Activated naive CD8-positive, alpha-beta T cell treated with anti-CD3 and anti-CD28 coated beads, Interleukin-2, amount 50 U/mL, for 24 hours (primary cell): ENCODE measurements around the gene CYB561D2.

Experiments used
- ATAC-seq: fragments of 150-1000 bp; cut with Tn5 transposase; one replicate; pipeline ENCODE4 v1.10.0; 2021
- DNase-seq: peaks from one replicate; pipeline ENCODE4 v3.0.0; 2021
- H3K27ac Mint-ChIP-seq: one replicate; pipeline ENCODE4 v1.8.0; 2021; ENCODE audit warnings: mild to moderate bottlenecking, mixed read lengths
- H3K27me3 Mint-ChIP-seq: one replicate; pipeline ENCODE4 v1.8.0; 2021; ENCODE audit warnings: mixed read lengths
- H3K36me3 Mint-ChIP-seq: one replicate; pipeline ENCODE4 v1.8.0; 2021; ENCODE audit warnings: low read depth, mixed read lengths
- H3K4me1 Mint-ChIP-seq: one replicate; pipeline ENCODE4 v1.8.0; 2021; ENCODE audit warnings: mixed read lengths
- H3K4me3 Mint-ChIP-seq: one replicate; pipeline ENCODE4 v1.8.0; 2021; ENCODE audit warnings: mild to moderate bottlenecking, moderate library complexity, mixed read lengths
- H3K9me3 Mint-ChIP-seq: one replicate; pipeline ENCODE4 v1.8.0; 2021; ENCODE audit warnings: mixed read lengths

The CYB561D2 gene

GRCh38 chr3:50375258-50375931, 24.7 kb downstream of the CYB561D2 start:
- no peaks in the 10 kb centered on the region for H3K36me3 Mint-ChIP-seq
- DNase-seq (no peak), ATAC-seq (peak; percentile 21)
- no peaks in the 10 kb centered on the region for H3K9me3 Mint-ChIP-seq
- H3K27me3 Mint-ChIP-seq, result no peaks in the 10 kb centered on the region
- no peak overlapping the region for H3K27ac Mint-ChIP-seq
- peaks cover 4% of the 10 kb centered on the region for H3K4me1 Mint-ChIP-seq
- H3K4me3 Mint-ChIP-seq, result no peak overlapping the region

GRCh38 chr3:50378024-50378423, 27.4 kb downstream of the CYB561D2 start:
- Mint-ChIP-seq H3K27me3 (no peaks in the 10 kb centered on the region), H3K9me3 (no peaks in the 10 kb centered on the region), H3K4me1 (peaks cover 2% of the 10 kb centered on the region), H3K4me3 (no peak overlapping the region), H3K36me3 (no peaks in the 10 kb centered on the region), H3K27ac (no peak overlapping the region)
- DNase-seq (no peak), ATAC-seq (no peak)

- Mint-ChIP-seq H3K27me3 (no peaks in the 10 kb centered on the region), H3K4me1 (no peaks in the 10 kb centered on the region), H3K36me3 (no peaks in the 10 kb centered on the region), H3K4me3 (no peak overlapping the region), H3K27ac (no peak overlapping the region), H3K9me3 (no peaks in the 10 kb centered on the region)
- DNase-seq (no peak), ATAC-seq (no peak)
These were observed 28.1 kb downstream of the CYB561D2 start for GRCh38 chr3:50378757-50379156.

GRCh38 chr3:50380405-50381085, 29.9 kb downstream of the CYB561D2 start:
- H3K36me3 Mint-ChIP-seq, result no peaks in the 10 kb centered on the region
- H3K4me1 Mint-ChIP-seq, result no peaks in the 10 kb centered on the region
- no peaks in the 10 kb centered on the region for H3K9me3 Mint-ChIP-seq
- ATAC-seq (no peak), DNase-seq (no peak)
- no peaks in the 10 kb centered on the region for H3K27me3 Mint-ChIP-seq
- H3K4me3 Mint-ChIP-seq, result no peak overlapping the region
- no peak overlapping the region for H3K27ac Mint-ChIP-seq

DNA sequence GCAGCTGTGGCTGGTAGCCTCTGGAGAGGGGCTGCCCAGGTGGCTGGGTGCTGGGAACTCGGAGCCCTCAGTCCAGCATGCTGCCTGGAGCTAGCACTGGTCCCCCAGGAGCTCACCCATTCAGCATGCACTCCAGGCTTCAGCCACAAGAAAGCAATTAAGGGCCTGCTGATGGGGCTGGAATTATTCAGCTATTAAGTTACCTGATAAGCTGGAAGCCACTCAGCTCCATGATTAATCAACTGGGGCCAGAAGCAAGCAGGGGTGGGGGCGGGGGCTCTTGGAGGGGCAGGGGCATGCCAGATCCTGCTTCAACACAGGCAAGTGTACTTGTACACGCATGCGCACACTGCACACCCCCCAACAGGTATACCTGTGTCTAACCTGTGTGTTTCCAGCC, 30.7 kb downstream of the CYB561D2 start:
- H3K36me3 Mint-ChIP-seq, result no peaks in the 10 kb centered on the region
- DNase-seq, result no peak
- no peaks in the 10 kb centered on the region for H3K27me3 Mint-ChIP-seq
- H3K27ac Mint-ChIP-seq, result no peak overlapping the region
- no peak for ATAC-seq
- H3K4me3 Mint-ChIP-seq, result no peak overlapping the region
- H3K9me3 Mint-ChIP-seq, result no peaks in the 10 kb centered on the region
- H3K4me1 Mint-ChIP-seq, result no peaks in the 10 kb centered on the region

GRCh38 chr3:50382722-50383121, 32.1 kb downstream of the CYB561D2 start:
- DNase-seq, result no peak
- Mint-ChIP-seq H3K36me3 (no peaks in the 10 kb centered on the region), H3K27ac (no peak overlapping the region), H3K27me3 (no peaks in the 10 kb centered on the region), H3K4me1 (no peaks in the 10 kb centered on the region), H3K9me3 (no peaks in the 10 kb centered on the region), H3K4me3 (no peak overlapping the region)
- ATAC-seq, result no peak

DNA sequence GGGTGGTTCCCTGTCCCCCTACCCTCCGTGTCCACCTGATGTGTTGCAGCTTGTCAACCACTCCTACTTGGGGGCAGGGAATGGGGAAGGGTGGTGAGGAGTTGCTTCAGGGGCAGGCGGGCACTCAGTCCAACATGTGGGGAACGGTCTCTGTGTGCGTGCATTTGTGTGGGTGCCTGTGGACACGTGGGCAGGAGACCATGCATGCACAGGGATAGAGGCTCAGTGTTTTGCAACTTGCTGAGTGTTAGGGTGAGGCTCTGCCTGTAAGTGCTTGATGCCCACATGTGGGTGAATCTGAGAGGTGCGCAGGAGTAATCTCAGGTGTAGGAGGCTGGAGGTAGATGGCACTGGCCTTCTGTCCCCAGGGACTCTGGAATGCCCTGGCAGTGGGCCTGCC, 33.1 kb downstream of the CYB561D2 start:
- no peak for DNase-seq
- no peak for ATAC-seq
- no peak overlapping the region for H3K4me3 Mint-ChIP-seq

DNA sequence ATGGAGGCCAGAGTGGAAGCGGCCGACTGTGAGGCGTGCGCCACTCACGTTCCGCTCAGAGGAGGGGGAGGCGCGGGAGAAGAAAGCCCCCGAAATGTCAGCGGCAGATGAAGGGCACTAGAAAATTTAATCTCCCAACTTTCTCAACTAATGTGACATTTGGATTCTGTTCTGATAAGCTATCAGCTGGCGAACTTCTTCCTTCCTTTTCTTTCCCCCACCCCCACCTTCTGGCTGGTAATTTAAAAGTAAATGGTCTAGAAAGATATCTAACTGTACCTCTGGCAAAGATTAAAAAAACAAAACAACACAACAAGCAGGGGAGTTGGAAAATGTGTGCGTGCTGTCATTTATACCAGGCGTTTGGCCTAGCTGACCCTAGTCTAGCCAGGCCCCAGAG, 35.1 kb downstream of the CYB561D2 start:
- ATAC-seq, result no peak
- H3K4me3 Mint-ChIP-seq, result no peak overlapping the region
- no peaks in the 10 kb centered on the region for H3K4me1 Mint-ChIP-seq
- no peaks in the 10 kb centered on the region for H3K36me3 Mint-ChIP-seq
- H3K27ac Mint-ChIP-seq, result no peak overlapping the region
- no peaks in the 10 kb centered on the region for H3K27me3 Mint-ChIP-seq
- no peak for DNase-seq
- H3K9me3 Mint-ChIP-seq, result no peaks in the 10 kb centered on the region

More for the DNA sequence above, 33.1 kb downstream of the CYB561D2 start:
- H3K36me3 Mint-ChIP-seq, result no peaks in the 10 kb centered on the region
- no peaks in the 10 kb centered on the region for H3K4me1 Mint-ChIP-seq
- H3K27me3 Mint-ChIP-seq, result no peaks in the 10 kb centered on the region
- H3K27ac Mint-ChIP-seq, result no peak overlapping the region
- H3K9me3 Mint-ChIP-seq, result no peaks in the 10 kb centered on the region

DNA sequence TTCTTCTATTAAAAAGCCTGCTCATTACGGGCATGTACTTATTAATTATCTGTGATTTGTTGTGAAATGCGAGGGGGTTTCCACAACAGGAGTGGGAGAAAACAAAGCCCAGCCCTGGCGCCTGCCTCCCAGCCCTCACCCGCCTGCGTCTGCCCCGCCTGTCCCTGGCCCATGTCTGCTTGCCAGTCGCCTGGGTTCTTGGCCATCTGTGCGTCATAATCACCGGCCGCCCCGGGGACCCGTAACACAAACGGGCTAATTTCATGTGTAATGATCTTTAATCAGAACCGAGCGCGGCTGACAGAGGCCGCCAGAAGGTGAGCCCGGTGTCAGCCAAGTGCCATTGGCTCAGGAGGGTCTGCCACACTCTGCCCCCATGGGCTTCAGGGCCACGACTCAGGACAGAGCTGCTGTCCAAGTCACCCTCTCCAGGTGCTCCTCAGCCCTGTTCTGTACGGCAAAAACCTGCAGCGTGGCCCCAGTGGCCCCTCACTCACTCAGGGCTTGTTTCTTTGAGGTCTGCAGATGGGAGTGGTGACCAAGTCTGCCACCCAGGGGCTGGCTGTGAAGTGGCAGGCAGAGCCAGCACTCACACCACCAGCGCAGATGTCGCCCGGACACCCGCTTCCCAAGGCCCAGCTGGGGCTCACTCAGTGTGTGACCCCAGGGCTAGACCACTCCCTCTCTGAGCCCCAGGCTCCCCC, 37.5 kb downstream of the CYB561D2 start:
- H3K36me3 Mint-ChIP-seq, result no peaks in the 10 kb centered on the region
- no peaks in the 10 kb centered on the region for H3K9me3 Mint-ChIP-seq
- H3K27ac Mint-ChIP-seq, result no peak overlapping the region
- ATAC-seq, result peak; percentile 12
- no peak overlapping the region for H3K4me3 Mint-ChIP-seq
- H3K4me1 Mint-ChIP-seq, result peaks cover 5% of the 10 kb centered on the region
- DNase-seq, result no peak
- H3K27me3 Mint-ChIP-seq, result no peaks in the 10 kb centered on the region

DNA sequence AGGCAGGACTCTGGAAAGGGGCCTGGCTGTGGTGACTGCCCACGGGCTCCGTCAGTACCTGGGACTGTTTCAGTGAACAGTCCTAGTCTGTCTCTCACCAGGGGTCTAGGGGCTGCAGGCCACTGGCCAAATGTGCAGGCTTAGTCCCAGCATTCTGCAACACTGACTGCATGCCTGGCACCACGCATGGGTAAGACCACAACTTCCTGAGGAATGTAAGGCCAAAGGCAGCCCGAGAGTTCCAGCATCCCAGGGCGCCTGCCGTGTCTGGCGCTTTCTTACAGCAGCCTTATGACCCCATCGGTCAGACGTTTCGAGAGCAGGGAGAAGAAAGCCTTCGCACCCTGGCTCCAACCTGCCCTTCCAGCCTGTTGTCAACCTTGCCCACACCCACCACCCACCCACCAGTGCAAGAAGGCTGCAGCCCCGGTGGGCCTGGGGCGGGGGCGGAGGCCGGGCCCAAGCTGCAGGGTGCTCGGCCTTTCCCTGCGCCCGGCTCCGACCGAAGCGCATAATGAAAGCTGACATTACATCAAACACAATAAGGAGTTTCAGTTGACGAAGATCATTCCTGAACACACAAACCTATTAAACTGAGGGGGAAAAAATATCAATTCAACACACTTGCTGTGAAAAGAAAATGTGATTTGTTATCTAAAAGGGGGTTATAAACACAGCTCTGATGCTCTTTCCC, 38.2 kb downstream of the CYB561D2 start:
- Mint-ChIP-seq H3K27me3 (no peaks in the 10 kb centered on the region), H3K27ac (no peak overlapping the region), H3K36me3 (no peaks in the 10 kb centered on the region)

GRCh38 chr3:50389414-50389767, 38.7 kb downstream of the CYB561D2 start:
- ATAC-seq (no peak), DNase-seq (no peak)
- H3K27ac Mint-ChIP-seq, result no peak overlapping the region
- H3K4me1 Mint-ChIP-seq, result peaks cover 5% of the 10 kb centered on the region
- H3K9me3 Mint-ChIP-seq, result no peaks in the 10 kb centered on the region
- H3K4me3 Mint-ChIP-seq, result no peak overlapping the region
- no peaks in the 10 kb centered on the region for H3K27me3 Mint-ChIP-seq
- no peaks in the 10 kb centered on the region for H3K36me3 Mint-ChIP-seq

More for the DNA sequence above, 38.2 kb downstream of the CYB561D2 start:
- ATAC-seq (no peak), DNase-seq (no peak)
- Mint-ChIP-seq H3K4me1 (peaks cover 5% of the 10 kb centered on the region), H3K4me3 (no peak overlapping the region), H3K9me3 (no peaks in the 10 kb centered on the region)

DNA sequence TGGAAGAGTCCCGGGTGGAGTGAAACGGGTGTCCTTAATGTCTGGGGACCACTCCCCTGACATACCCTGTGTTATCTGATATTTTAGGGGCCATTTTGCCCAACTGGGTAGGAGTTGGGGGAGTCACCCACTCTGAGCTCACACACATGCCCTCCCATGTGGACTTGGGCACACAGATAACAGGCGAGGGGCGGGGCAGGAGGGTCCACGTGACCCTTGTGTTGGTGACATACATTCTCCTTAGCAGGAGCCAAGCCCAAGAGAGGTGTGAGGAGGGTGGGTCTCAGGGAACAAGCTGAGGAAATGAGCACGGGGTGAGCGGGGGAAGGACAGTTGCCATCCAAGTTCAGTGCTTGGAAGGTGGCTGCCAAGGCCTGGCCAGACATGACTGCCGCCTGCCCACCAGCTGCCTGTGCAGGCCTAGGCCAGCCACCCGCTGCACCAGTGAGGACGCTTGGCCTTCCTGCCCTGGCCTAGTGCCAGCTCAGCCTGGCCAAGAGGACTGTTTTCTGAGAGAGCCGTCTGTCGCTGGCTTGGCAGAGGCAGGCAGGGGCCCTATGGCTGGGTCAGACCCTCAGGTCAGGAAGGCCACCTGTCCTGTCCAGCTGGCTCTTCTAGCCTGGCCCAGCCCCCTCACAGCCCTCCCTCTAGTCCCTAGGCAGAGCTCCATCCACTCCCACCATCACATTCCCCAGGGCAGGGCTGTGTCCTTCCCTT, 40.0 kb downstream of the CYB561D2 start:
- H3K9me3 Mint-ChIP-seq, result no peaks in the 10 kb centered on the region
- DNase-seq (no peak), ATAC-seq (no peak)
- no peaks in the 10 kb centered on the region for H3K27me3 Mint-ChIP-seq
- H3K36me3 Mint-ChIP-seq, result no peaks in the 10 kb centered on the region
- H3K4me1 Mint-ChIP-seq, result peaks cover 5% of the 10 kb centered on the region
- H3K27ac Mint-ChIP-seq, result no peak overlapping the region
- no peak overlapping the region for H3K4me3 Mint-ChIP-seq

- no peak for ATAC-seq
- Mint-ChIP-seq H3K36me3 (no peaks in the 10 kb centered on the region), H3K27me3 (no peaks in the 10 kb centered on the region), H3K27ac (no peak overlapping the region), H3K4me3 (no peak overlapping the region), H3K4me1 (peaks cover 5% of the 10 kb centered on the region), H3K9me3 (no peaks in the 10 kb centered on the region)
- DNase-seq, result no peak
These were observed 41.5 kb downstream of the CYB561D2 start for GRCh38 chr3:50392101-50392715.

DNA sequence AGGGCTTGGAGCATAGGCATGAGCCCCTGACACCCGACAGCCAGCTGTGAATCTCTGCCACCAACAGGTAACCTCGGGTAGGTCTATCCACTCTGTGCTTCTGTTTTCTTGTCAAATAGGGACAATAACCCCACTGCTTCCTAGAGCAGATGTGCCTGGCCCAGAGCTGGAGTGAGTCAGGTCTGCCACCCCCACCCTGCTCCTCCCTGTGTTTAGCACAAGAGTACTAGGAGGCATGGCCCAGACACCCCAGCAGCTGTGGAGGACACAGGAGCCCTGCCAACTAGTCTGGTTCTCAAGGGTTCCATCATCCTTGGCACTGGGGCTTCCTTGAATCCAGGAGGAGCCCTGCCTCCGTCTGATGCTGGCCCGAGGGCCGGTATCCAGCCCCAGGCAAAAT, 42.4 kb downstream of the CYB561D2 start:
- H3K9me3 Mint-ChIP-seq, result no peaks in the 10 kb centered on the region
- peaks cover 5% of the 10 kb centered on the region for H3K4me1 Mint-ChIP-seq
- no peaks in the 10 kb centered on the region for H3K27me3 Mint-ChIP-seq
- H3K27ac Mint-ChIP-seq, result no peak overlapping the region
- no peak for ATAC-seq
- H3K4me3 Mint-ChIP-seq, result no peak overlapping the region
- no peaks in the 10 kb centered on the region for H3K36me3 Mint-ChIP-seq
- no peak for DNase-seq
